ENCODE data around the gene SEMA7A. TPM values are rescaled to one million over a fixed set of nuclear protein-coding genes. Genes with fewer than 3 reads are reported as not detected.

Gene SEMA7A
- polyA plus RNA-seq, 1 of the 3 experiments (the other 2 are of a cell fraction) = 1.3 TPM

- no peak overlapping the region for H3K4me3 ChIP-seq (ENCODE audit: low read depth in 2 of 2, low read length in 1 of 2)
- 94% methylated on average over 11 of the region's 12 CpGs for WGBS (ENCODE audit: low lambda C conversion rate)
- ChIA-PET POLR2A (interaction anchor here (0.7 to 1.0 kb wide), 2 partner anchors 10 to 28 kb away, joined by 3 to 5 read pairs; partner anchors contain the start of gene UBL7), CTCF (interaction anchor here (0.8 to 1.3 kb wide), 3 partner anchors 9 to 37 kb away, joined by 3 to 4 read pairs (median 3); no protein-coding TSS in a partner anchor)
- no peaks in the 10 kb centered on the region for H3K9me3 ChIP-seq
- no peak overlapping the region for H3K4me2 ChIP-seq
- H3K36me3 ChIP-seq (replicated peaks in 1 of 2; ENCODE audit: control insufficient read depth in 1 of 2, insufficient read depth in 2 of 2, low read length in 1 of 2) = peaks cover 2 to 16% of the 10 kb centered on the region in 2 experiments
- DNase-seq = no peak
- TF ChIP-seq YY1 (IDR thresholded peaks at IDR 0.05; ENCODE audit: low read depth) (no peak), POLR2AphosphoS5 (IDR thresholded peaks at IDR 0.05; ENCODE audit: low read depth, low read length) (no peak), USF1 (IDR thresholded peaks at IDR 0.05; ENCODE audit: borderline replicate concordance, low read depth) (no peak), SMC3 (IDR thresholded peaks at IDR 0.05; ENCODE audit: low read depth, low read length) (no peak), FOSL2 (IDR thresholded peaks at IDR 0.05; ENCODE audit: borderline replicate concordance, low read depth) (no peak), FOXM1 (IDR thresholded peaks at IDR 0.05; ENCODE audit: low read depth) (no peak), SIN3A (IDR thresholded peaks at IDR 0.05; ENCODE audit: borderline replicate concordance, low read depth, low read length) (no peak), TEAD4 (IDR thresholded peaks at IDR 0.05; ENCODE audit: borderline replicate concordance, insufficient read depth) (no peak), CTCF (IDR thresholded peaks at IDR 0.05) (no peak), TAF1 (IDR thresholded peaks at IDR 0.05; ENCODE audit: borderline replicate concordance, low read depth, low read length) (no peak), ZBTB33 (IDR thresholded peaks at IDR 0.05; ENCODE audit: borderline replicate concordance, low read depth) (no peak), NFIC (IDR thresholded peaks at IDR 0.05; ENCODE audit: borderline replicate concordance) (no peak), RCOR1 (IDR thresholded peaks at IDR 0.05; ENCODE audit: low read length) (no peak), MXI1 (IDR thresholded peaks at IDR 0.05; ENCODE audit: low read depth, low read length) (no peak), NRF1 (IDR thresholded peaks at IDR 0.05; ENCODE audit: low read depth, low read length) (no peak), PBX3 (IDR thresholded peaks at IDR 0.05) (no peak)
- no peaks in the 10 kb centered on the region for H3F3A ChIP-seq (replicated peaks; ENCODE audit: insufficient read depth)
- H3K9me2 ChIP-seq = no peaks in the 10 kb centered on the region
- no peak overlapping the region for H2AFZ ChIP-seq (ENCODE audit: low read depth)
- no peaks in the 10 kb centered on the region for H3K4me1 ChIP-seq (ENCODE audit: control insufficient read depth in 1 of 2, insufficient read depth in 2 of 2, low read depth in 1 of 2, low read length in 1 of 2)
- H3K9ac ChIP-seq = no peak overlapping the region
- no peaks in the 10 kb centered on the region for H4K20me1 ChIP-seq (ENCODE audit: insufficient read depth)
- H3K27me3 ChIP-seq (ENCODE audit: insufficient read depth) = no peaks in the 10 kb centered on the region
- H3K79me2 ChIP-seq (ENCODE audit: insufficient read depth) = no peaks in the 10 kb centered on the region
- H3K27ac ChIP-seq (ENCODE audit: low read depth in 2 of 2, low read length in 1 of 2) = no peak overlapping the region
These were observed 37.1 kb upstream of the SEMA7A start for GRCh38 chr15:74470631-74471395.
